Activated CD4-positive, alpha-beta T cell treated with anti-CD3 and anti-CD28 coated beads for 48 hours (primary cell): Measurements from ENCODE around the gene GSX1.
A peak's percentile ranks its signal among the peaks of the same experiment; 100 is the strongest.
"Not testable (repeated sequence)": the region's sequence is repeated elsewhere in the genome, so short reads cannot be mapped to it uniquely, and the experiment has no call there.

Experiments used
- DNase-seq: peaks from one replicate; pipeline ENCODE4 v3.0.0-alpha.2; 2020

The GSX1 gene

DNA sequence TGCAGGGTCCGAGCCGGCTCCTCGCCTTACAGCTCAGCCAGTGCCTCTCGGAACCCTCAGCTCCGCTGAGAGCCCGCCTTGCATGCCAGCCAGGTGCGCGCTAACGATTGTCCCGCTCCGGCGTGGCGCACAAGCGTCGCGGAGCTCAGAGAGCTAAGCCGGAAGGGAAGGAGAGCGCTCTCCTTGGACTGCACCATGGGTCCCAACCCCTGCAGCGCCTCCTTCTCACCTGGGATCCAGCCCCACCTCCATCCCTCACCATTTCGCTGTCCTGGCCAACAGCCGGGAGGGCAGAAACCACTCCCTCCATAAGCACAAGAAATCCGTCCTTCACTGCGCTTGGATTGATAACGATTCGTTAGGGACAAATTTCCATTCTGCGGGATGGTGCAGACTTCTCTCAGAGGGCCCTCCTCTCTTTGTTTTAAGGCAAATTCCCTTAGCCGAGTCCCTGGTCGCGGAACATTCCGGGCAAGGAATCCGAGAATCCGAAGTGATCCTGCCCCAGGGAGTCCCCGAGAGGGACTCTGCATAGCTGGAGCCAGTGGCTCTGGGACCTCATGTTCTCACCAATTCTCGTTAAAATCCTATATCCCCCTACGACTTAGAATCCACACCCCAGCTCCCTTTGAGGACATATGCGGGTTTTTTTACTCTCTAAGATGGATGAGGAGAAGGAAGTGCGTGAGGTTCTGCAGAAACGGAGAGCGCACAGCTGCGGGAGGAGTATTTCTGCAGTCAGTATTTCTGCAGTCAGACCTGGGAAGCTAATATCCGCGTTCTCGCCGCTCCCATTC, 2.8 kb downstream of the GSX1 start:
- no peak for DNase-seq

DNA sequence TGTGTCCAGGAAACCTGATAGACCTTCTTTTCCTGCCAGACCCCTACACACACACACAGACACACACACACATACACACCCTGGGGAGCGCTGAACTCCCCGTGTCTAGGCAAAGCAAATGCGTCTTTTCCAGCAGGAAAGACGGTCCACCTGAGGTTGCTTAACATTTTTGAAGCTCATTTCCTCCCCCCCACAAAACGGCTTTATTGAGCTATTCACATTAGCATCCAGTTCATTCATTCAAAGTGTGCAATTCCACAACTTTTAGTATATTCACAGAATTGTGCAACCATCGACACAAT, 3.4 kb downstream of the GSX1 start:
- no peak for DNase-seq

DNA sequence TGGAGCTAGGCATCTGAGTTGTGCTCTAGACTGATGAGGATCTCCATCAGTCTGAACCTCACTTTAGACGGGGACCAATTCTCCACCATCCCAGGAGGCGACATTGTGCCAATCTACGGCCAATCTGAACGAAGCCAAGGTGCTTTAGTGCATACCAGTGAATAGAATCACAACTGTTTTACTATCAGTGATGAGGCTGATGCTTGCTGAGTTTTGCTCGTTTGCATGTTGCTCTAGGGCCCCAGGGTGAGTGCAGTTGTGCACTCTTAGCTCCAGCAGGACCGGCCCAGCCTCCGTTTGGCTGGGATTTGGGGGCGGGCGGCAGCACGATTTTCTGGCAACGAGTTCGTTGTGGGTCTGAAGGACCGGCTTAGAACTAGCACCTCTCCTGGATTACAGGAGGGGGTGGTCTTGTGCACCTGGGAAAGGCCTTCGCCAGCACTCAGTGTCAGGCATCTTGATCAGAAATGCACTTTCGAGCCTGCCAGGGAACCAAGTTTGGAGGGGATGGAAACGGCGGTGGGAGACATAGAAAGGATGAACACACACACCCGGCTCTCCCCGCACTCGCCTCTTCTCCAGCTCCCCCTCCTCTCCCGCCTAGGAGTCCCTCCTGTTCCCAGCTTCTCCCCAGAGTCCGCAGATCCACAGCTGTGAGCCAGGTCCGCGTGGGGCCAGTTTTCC, 4.4 kb downstream of the GSX1 start:
- DNase-seq = no peak

DNA sequence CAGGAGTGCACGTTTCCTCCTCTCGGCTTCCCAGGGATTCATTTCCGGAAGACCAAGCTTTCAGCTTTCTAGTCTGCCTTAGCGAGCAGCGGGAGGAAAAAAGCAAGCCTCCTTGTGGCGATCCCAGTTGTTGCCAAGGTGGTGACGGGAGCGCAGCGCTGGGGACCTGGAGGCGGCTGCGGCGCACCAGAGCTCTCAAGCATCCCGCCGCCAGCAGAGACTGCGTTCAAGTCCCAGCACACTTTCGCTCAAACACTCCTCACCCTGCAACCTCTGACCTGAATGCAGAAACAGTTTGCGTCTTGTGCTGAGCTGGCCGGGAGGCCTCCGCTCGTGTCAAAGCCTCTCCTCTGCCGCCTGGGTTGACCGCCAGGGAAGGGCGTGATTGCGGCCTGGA, 4.9 kb downstream of the GSX1 start:
- DNase-seq = no peak

DNA sequence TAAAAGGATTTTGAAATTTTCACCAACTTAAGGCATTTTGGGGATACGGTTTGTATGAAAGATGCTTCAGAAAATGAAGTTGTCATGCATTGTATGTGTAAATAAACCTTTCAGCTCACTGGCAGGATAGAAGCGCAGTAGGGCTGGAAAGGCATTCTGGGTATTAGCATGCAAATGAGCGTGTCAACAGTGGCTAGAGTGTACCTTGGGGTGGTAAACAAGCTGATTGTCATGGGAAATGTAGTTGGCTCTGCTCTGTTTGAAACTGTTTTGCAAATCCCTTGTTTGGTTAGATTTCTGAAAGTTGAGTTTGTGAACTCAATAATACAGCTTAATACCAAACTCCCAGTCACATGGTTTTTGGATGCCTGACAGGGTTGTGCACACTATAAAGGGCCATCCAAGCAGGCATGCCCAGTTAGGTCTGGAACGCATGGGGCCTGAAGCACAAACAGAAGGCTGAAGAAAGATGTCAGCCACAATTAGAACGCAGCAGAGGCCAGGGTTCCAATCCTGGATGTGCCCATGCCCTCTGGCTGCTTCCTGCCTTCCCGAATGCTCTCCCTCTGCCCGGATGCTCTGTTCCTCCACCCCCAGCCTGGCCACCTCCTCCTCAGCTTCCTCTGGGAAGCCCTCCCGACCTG, 14.6 kb downstream of the GSX1 start:
- no peak for DNase-seq

DNA sequence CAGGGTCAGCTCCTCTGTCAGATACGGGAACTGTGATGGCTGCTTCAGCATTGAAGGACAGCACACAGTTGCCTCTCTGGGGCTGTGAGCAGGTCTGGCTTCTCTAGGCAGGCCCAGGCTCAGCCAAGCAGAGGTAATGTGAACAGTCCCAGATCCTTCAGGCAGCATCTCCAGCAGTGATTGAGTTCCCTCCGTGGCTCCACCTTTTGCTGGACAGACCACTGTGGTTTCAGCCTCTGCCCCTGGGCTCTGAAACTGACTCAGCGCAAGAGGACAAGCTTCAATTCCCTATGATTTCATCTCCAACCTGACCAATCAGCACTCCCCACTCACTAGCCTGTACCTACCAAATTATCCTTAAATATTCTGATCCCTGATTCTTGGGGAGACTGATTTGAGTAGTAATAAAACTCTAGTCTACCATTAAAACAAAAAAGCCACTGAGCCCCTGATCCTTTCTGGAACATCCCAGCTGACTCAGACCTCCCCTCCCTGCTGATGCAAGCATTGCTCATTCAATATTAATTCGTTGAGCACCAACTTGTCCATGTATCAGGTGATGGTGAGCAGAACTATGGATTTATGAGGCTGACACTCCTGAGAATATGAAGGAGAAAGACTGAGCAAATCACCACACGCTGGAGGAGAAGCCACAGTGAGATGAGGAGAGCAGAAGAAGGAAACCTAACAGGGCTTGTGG, 16.7 kb downstream of the GSX1 start:
- DNase-seq = no peak

DNA sequence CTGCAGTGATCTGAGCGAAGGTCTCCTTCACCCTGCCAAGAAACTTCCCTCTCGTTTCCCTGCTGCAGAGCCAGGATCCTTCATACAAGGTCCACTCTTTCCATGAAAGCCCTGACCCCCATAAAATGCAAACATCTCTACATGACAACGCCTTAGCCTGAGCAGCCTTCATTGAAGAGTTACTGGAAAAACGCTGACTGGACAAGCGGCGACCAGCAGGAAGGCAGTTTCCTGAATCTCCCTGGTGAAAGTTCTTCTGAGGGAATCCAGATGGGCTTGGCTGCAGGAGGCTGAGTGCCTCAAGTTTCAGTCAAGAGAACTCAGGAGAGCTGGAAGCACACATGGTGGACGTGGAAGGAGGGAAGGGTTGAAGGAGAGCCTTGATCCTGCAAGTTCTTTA, 17.7 kb downstream of the GSX1 start:
- DNase-seq = no peak

DNA sequence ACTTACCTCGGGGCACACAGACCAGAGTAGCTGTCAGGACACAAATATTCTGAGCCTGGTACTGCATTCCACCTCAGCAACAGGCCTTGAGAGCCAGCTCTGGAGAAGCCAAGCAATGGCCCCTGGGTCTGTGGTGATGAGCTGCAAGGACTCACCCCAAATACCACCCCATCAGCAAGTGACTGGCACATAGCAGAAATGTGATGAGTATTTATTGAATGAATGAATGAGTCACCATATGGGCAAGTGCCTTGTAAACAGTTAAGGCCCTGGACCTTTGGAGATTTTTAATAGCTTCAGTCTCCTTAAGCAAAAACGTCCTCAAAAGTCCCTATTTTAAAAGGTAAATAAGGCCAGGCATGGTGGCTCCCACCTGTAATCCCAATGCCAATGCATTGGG, 18.2 kb downstream of the GSX1 start:
- no peak for DNase-seq

DNA sequence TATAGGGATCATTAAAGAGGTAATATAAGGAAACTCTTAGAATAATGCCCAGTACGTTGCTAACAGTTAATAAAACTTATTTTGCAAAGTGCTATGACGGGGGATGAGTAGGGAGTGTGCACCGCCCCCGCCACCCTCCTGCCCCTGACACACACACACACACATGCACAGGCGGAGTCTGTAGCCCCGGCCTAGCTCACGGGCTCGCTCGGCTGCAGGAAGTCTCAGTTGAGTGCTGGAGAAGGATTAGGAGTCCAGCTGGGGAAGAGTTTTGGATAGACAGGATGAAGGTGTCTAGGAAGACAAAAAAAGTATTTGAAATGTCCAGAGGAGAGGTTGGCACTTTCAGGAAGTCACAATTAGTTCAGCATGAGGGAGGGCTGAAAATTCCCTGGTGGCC, 21.5 kb downstream of the GSX1 start:
- DNase-seq = no peak

DNA sequence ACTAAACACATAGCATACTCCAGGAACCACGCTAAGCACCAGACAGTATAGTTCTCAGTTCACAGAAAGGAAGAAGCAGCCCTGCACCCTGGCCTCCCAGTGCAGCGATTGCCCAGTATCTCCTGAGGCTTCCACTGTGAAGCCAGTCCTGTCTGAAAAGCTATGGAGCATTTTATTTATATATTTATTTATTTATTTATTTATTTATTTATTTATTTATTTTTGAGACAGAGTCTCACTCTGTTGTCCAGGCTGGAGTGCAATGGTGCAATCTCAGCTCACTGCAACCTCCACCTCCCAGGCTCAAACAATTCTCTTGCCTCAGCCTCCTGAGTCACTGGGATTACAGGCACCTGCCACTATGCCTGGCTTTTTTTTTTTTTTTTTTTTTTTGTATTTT, 25.5 kb downstream of the GSX1 start:
- DNase-seq = not testable (repeated sequence)

DNA sequence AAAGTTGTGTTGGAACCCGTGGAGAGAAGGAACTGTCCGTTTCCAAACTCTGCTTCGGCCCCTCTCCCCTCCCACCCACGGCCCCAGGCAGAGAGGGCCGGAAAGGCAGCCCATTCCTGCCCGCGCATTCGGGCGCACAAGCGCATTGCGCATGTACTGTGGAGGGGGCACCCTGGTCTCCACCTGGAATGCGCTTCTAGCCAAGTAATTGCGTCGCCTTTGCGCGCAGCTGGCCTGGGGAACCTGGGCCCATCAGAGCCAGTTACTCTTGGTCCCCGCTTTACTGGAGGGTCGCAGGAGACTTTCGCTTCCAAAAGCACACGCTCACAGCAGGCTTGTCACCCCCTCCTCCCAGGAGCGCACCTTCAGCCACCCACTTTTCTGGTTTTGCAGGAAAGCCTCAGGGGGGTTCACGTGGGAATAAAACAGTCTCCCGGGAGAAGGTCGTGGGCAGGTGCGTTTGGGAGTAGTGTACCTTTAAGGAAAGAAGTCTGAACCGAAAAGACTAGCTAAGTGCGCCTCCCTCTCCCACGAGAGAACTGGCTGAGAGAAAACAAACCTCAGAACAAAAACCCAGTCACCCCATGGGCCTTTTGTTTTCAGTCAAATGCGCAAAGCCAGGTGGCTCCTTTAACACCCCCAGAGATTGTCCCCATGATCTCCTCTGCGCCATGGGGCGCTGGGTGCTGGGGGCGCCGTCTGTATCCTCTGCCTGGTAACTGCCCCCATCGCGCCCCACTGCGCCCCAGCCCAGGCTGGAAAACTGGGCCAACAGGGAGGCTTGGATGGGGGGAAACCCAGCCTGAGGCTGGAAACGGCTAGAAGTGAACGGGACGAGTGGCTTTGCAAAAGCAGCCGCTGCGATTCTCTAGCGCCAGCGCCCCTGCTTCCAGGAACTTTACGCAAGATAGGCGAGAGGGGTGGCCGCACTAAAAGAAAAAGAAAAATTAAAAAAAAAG, 28.5 kb downstream of the GSX1 start:
- no peak for DNase-seq

DNA sequence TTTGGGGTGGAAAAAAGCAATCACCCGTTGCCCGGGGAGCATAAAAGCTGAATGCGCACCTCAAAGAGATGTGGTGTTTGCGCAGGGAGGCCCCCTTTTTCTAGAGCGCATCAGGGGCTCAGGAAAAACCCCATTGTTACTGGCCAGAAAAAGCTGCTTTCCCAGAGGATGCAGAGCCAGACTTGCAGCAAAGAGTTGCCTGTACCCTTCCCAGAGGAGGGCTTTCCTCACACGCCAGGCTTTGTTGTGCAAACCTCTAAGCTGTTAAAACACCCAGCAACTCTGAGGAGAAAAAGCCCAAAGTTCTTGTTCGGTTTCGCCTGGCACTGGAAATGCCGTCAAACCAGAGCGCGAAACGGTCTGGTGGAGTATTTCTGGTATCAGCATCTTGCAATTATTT, 29.3 kb downstream of the GSX1 start:
- no peak for DNase-seq

DNA sequence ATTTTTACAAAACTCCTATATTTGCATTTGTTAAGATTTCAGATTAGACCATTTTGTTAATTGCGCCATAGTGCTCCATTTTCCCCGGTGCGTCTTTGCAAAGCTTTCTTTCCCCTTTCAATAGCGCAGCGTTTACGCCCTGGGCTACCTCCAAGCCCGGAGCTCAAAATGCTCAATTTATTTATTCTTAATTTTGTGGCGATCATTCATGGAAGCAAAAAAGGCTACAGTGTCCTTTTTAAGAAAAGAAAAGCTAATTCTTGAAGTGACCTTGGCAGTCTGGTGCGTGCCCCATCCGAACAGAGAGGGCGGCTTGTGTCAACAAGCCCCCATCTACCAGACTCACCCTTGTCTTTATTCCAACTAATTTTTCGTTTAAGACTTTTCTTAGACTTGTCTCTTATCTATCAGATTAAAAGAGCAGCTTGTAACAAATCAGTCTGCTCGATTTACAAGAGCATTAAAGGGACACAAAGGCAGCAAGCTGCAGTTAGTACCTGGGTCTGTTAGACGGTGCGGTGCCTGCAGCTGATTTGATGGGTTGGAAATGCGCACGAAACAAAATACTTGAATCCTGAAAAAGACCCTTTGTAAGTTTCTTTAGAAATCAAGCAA, 30.1 kb downstream of the GSX1 start:
- no peak for DNase-seq

DNA sequence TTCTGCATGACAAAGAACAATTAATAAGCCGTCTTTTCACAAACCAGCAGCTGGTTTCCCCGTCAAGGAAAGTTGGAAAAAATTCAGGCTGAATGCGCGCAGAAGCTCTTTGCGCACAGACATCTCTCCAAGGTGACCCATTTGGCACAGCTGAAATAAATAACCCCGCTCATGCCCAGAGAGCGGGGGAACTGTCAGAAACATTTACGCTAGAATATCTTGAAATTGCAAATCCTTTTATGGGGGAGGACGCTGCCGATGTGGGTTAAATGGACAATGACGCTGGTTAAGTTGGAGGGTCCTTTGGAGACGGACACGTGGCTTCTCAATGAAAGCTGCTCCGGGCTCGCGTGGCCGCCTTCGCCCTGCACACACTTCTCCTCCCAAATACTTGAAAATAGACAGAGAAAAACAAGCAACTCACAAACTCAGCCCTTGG, 30.6 kb downstream of the GSX1 start:
- no peak for DNase-seq

DNA sequence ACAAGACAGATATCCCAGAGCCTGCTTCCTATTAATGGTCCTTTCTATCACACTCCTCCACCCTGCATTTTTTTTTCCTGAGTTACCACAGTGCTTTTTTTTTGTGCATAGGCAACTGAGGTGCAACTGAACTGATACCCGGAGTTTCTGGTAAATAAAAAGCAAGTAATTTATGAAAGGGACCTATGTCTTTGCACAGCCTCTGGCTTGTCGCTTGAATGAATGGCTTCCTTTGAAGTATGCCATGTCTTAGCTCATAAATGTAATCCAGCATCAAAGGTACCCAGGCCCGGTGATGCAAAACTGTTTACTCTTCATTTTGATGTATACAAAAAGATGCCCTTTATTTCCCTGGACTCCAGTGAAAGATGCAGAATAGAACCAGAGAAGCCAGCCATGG, 31.8 kb downstream of the GSX1 start:
- DNase-seq = no peak

DNA sequence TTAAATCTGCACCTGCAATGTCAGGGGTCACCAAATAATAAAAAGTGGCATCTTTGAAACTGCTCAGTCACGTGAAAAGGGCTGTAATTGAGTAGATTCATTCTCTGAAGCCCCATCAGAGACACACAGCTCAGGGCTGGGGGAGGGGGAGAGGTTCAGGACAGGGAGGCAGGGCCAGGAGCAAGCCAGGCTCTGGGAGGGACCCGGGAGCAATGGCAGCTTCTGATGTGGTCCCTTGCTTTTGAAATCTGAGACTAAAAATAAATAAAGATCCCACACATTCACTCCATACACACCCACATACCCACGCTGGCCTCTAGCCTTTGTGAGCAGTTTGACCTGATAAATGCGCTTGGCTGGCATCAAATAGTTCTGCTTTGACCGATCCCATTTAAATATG, 32.8 kb downstream of the GSX1 start:
- no peak for DNase-seq

DNA sequence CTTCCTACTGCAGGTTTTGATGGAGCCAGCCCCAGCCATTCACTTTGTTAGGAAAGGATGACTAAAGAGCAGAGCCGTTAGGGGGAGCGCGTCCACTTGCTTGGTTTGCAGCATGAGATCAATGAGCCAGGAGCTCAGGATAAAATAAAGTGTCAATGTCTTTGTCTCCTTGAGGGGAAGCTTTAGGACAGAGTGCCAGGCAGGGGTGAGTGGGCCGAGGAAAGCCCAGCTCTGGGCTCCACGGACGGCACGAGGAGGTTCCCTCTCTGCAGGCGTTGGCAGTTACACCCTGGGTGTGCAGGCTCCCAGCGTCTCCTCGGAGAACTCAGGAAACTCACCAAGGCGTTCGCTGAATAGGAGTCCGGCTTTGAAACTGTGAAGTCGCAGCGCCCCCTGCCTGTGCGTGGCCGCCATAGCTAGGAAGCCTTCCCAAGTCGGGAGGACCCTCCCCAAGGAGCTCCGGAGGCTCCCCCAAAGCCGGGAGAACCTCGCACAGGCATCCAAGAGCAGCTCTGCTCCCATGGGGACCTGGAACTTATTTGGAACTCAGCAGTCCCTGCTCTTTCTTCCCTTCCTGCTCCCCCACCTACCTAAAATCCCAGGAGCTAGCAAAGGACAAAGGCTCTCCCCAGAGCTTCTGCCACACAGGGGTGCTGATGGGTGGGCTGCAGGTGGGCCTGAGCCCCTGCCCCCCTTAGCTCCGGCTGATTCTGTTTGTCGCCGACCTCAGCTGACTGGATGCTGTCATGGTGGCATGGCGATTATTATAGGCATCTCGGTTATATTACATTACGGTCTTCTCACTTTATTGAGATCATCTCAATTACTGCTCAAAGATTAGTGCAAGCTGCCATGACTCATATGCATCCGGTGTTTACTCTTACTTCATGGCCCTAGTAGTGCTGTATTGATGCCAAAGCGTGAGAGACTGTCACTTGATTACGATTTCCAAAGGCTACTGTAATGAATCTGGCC, 34.4 kb downstream of the GSX1 start:
- peak; percentile 80 for DNase-seq

DNA sequence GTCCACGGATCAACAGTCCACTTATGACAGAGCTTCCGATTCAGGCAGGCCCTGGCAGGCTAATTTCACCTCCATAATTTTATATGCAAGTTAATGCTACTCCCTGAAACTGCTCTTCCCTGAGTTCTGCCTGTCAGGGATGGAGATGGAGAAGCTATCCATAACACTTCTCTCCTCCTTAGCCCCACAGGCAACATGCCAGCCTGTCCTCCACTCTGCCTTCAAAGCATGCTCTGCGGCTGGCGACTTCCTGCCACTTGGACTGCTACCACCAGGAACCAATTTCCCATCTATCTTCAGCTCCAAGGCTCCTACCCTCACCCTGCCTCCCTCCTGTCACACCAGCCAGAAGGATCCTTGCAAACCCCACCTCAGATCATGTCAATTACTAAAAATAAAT, 35.4 kb downstream of the GSX1 start:
- DNase-seq = no peak

DNA sequence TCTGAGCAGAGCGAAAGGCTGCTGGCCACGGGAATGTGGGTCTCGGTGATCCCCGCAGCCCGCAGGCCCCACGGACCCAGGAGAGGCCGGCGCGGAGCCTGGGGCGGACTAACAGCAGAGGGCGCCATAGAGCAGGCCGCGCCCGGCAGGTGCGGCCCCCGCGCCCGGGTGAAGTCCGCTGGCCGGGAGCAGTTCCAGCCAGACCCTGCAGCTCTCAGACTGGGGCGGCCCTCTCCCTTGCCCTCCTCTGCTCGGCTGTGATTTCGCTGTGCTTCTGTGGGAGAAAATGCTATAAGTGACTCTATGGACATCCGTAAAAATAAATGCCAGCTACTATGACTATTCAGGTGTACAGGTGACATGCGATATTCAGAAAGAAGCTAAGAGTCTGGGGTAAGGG, 37.7 kb downstream of the GSX1 start:
- DNase-seq = peak; percentile 62

DNA sequence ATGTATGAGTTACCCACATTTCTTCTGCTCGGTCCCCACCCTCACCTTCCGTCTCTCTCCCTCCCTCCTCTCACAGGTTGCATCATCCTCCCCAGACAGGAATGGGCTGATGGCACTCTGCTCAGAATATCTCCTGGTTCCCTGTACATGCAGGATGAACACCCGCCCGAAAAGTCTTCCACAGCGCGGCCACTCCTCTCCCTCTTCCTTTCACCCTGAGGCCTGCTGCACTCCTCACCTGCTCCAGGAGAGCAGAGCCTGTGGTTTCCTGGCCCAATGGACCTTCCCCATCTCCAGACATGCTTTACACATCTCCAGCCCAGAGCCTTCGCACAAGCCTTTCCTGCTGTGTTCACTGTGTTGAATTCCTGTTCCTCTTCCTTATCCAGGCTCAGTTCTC, 40.9 kb downstream of the GSX1 start:
- DNase-seq = no peak

DNA sequence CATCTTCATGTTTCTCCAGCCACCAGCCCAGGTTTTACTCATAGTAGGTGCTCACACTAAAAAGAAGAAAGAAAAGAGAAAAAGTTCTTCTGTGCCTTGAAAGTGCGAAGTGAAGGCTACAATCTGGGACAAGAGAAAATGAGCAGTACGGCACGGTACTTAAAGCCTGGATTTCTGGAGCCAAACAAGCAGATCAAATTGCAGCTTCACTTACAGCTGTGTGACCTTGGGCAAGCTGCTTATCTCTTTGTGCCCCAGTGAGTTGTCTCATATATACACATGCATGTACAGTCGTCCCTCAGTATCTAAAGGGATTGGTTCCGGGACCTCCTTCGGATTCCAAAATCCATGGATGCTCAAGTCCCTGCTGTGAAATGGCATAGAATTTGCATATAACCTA, 41.8 kb downstream of the GSX1 start:
- DNase-seq = no peak
